ENCODE measurements around the gene MYOF. TPM values are rescaled to one million over a fixed set of nuclear protein-coding genes. Genes with fewer than 3 reads are reported as not detected.

MYOF gene
- total and polyA plus RNA-seq, 10 of the 15 experiments (the other 5 are each of a cell fraction or from before 2014, with no cell fraction given): 0.02 to 0.59 (median 0.17) TPM

DNA sequence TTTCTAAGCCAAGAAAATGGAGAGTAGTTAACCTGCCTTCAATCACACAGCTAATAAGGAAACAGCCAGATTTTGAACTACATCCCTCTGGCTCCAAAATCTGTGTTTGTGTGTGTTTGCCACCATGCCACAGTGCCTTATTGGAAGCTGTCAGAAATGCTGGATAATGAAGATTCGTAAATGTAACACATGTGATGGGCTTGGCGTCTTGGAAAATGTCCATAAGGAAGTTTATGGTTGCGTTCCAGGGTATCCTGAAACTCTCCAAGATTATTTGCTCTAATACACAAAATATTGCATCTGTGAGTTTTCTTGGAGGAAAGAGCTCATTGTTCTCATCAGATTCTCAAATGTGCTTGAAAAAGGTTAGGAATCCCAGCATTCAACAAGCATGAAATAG, 22.7 kb downstream of the MYOF start:
- ATAC-seq (no peak), DNase-seq (ENCODE audit: low read depth, low spot score) (no peak), FAIRE-seq (no peak)
- no TSS peak for BruUV-seq (replicated peaks)
- Histone ChIP-seq H3K4me2 (ENCODE audit: control insufficient read depth, insufficient read depth) (no peak overlapping the region), H4K20me1 (ENCODE audit: control insufficient read depth, insufficient read depth) (no peaks in the 10 kb centered on the region), H3K9me3 (replicated peaks; ENCODE audit: control insufficient read depth, insufficient read depth, low read length) (no peaks in the 10 kb centered on the region), H2AFZ (ENCODE audit: control insufficient read depth, low read depth, low read length) (no peak overlapping the region), H3K9ac (ENCODE audit: control insufficient read depth, insufficient read depth, low read length) (no peak overlapping the region), H3K36me3 (ENCODE audit: control insufficient read depth in 2 of 2, insufficient read depth in 2 of 2, low read length in 1 of 2) (no peaks in the 10 kb centered on the region), H3K4me3 (no peak overlapping the region), H3K27ac (ENCODE audit: control insufficient read depth, insufficient read depth) (no peak overlapping the region), H3K79me2 (ENCODE audit: control insufficient read depth, insufficient read depth, low read length) (no peaks in the 10 kb centered on the region), H3K27me3 (replicated peaks in 1 of 2; ENCODE audit: control insufficient read depth in 2 of 2, insufficient read depth in 2 of 2, low read length in 1 of 2) (no peaks in the 10 kb centered on the region; a peak in 1 of 4 replicates), H3K4me1 (ENCODE audit: control insufficient read depth, insufficient read depth, low read length) (no peaks in the 10 kb centered on the region)
- whole genome bisulfite sequencing (ENCODE audit: insufficient coverage, insufficient replicate concordance, low lambda C conversion rate, missing lambda C conversion rate): 64% methylated on average over 3 of the region's 3 CpGs
- ChIA-PET CTCF (interaction anchor here (0.9 to 3.5 kb wide), 3 partner anchors 11 to 83 kb away, joined by 3 to 12 read pairs (median 4); partner anchors contain the start of gene MYOF), SMC1A (ENCODE audit: uncharacterized antibody, unreplicated experiment) (interaction anchor here (1.0 to 1.2 kb wide), 3 partner anchors 23 to 82 kb away, joined by 3 read pairs; no protein-coding TSS in a partner anchor), RAD21 (ENCODE audit: unreplicated experiment) (no interaction called here), POLR2A (no interaction called here)
- in situ Hi-C loops (cut with MboI): no loop called here
- intact Hi-C loops (cut with micrococcal nuclease; ENCODE audit: unreplicated experiment): no loop called here
- TF ChIP-seq TAF1 (IDR thresholded peaks at IDR 0.05; ENCODE audit: borderline replicate concordance, low read depth, low read length): no peak
- no peak for TF ChIP-seq JUNB (IDR thresholded peaks at IDR 0.05)
- TF ChIP-seq ESRRA (IDR thresholded peaks at IDR 0.05; ENCODE audit: low read length): no peak
- TF ChIP-seq, protein P1, sequence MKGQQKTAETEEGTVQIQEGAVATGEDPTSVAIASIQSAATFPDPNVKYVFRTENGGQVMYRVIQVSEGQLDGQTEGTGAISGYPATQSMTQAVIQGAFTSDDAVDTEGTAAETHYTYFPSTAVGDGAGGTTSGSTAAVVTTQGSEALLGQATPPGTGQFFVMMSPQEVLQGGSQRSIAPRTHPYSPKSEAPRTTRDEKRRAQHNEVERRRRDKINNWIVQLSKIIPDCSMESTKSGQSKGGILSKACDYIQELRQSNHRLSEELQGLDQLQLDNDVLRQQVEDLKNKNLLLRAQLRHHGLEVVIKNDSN (IDR thresholded peaks at IDR 0.05; ENCODE audit: borderline replicate concordance, extremely low read length, insufficient read depth, low read depth, low read length): no peak
- TF ChIP-seq, protein P2, sequence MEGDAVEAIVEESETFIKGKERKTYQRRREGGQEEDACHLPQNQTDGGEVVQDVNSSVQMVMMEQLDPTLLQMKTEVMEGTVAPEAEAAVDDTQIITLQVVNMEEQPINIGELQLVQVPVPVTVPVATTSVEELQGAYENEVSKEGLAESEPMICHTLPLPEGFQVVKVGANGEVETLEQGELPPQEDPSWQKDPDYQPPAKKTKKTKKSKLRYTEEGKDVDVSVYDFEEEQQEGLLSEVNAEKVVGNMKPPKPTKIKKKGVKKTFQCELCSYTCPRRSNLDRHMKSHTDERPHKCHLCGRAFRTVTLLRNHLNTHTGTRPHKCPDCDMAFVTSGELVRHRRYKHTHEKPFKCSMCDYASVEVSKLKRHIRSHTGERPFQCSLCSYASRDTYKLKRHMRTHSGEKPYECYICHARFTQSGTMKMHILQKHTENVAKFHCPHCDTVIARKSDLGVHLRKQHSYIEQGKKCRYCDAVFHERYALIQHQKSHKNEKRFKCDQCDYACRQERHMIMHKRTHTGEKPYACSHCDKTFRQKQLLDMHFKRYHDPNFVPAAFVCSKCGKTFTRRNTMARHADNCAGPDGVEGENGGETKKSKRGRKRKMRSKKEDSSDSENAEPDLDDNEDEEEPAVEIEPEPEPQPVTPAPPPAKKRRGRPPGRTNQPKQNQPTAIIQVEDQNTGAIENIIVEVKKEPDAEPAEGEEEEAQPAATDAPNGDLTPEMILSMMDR (IDR thresholded peaks at IDR 0.05 in 2 of 3, conservative IDR thresholded peaks at IDR 0.05 in 1 of 3; ENCODE audit: control insufficient read depth in 2 of 3, extremely low read depth in 1 of 3, insufficient read depth in 1 of 3, low read depth in 3 of 3, low read length in 3 of 3): no peak
- no peak for TF ChIP-seq BMI1 (IDR thresholded peaks at IDR 0.05; ENCODE audit: borderline replicate concordance)
- TF ChIP-seq RB1 (IDR thresholded peaks at IDR 0.05; ENCODE audit: borderline replicate concordance): no peak
- TF ChIP-seq, protein P3, sequence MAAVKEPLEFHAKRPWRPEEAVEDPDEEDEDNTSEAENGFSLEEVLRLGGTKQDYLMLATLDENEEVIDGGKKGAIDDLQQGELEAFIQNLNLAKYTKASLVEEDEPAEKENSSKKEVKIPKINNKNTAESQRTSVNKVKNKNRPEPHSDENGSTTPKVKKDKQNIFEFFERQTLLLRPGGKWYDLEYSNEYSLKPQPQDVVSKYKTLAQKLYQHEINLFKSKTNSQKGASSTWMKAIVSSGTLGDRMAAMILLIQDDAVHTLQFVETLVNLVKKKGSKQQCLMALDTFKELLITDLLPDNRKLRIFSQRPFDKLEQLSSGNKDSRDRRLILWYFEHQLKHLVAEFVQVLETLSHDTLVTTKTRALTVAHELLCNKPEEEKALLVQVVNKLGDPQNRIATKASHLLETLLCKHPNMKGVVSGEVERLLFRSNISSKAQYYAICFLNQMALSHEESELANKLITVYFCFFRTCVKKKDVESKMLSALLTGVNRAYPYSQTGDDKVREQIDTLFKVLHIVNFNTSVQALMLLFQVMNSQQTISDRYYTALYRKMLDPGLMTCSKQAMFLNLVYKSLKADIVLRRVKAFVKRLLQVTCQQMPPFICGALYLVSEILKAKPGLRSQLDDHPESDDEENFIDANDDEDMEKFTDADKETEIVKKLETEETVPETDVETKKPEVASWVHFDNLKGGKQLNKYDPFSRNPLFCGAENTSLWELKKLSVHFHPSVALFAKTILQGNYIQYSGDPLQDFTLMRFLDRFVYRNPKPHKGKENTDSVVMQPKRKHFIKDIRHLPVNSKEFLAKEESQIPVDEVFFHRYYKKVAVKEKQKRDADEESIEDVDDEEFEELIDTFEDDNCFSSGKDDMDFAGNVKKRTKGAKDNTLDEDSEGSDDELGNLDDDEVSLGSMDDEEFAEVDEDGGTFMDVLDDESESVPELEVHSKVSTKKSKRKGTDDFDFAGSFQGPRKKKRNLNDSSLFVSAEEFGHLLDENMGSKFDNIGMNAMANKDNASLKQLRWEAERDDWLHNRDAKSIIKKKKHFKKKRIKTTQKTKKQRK (IDR thresholded peaks at IDR 0.05; ENCODE audit: low read depth, low read length): no peak
- no peak for TF ChIP-seq CHD4 (IDR thresholded peaks at IDR 0.05)
- TF ChIP-seq MYB (IDR thresholded peaks at IDR 0.05; ENCODE audit: borderline replicate concordance, low read depth, low read length): no peak
- no peak for TF ChIP-seq ZZZ3 (IDR thresholded peaks at IDR 0.05; ENCODE audit: control insufficient read depth, insufficient read length, low read depth)
- TF ChIP-seq ZBED1 (IDR thresholded peaks at IDR 0.05; ENCODE audit: borderline replicate concordance): no peak
- no peak for TF ChIP-seq JUND (IDR thresholded peaks at IDR 0.05; ENCODE audit: low read depth, low read length)
- TF ChIP-seq SMAD1 (IDR thresholded peaks at IDR 0.05; ENCODE audit: low read depth, partially characterized antibody): no peak
- TF ChIP-seq GATAD2B (conservative IDR thresholded peaks at IDR 0.05; ENCODE audit: low read depth): no peak
- TF ChIP-seq KLF5 (IDR thresholded peaks at IDR 0.05; ENCODE audit: partially characterized antibody): no peak
- TF ChIP-seq, protein P4, sequence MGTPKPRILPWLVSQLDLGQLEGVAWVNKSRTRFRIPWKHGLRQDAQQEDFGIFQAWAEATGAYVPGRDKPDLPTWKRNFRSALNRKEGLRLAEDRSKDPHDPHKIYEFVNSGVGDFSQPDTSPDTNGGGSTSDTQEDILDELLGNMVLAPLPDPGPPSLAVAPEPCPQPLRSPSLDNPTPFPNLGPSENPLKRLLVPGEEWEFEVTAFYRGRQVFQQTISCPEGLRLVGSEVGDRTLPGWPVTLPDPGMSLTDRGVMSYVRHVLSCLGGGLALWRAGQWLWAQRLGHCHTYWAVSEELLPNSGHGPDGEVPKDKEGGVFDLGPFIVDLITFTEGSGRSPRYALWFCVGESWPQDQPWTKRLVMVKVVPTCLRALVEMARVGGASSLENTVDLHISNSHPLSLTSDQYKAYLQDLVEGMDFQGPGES (IDR thresholded peaks at IDR 0.05): no peak

Data from GM12878 (cell line).